Mesothelial cell of epicardium (in vitro differentiated cells): ENCODE data around the gene LDB2. TPM values are rescaled to one million over a fixed set of nuclear protein-coding genes. Genes with fewer than 3 reads are reported as not detected.
"Not testable (repeated sequence)": the region's sequence is repeated elsewhere in the genome, so short reads cannot be mapped to it uniquely, and the experiment has no call there.

Experiments
- DNase-seq, 2 experiments: peaks; one replicate each; pipeline ENCODE4 v3.0.0; 2021; ENCODE audit warnings: low spot score in 2 of 2; ENCODE audit not compliant: unreplicated experiment in 2 of 2
- H3K27ac Mint-ChIP-seq: 2 replicates; pipeline ENCODE4 v1.8.0; 2021; ENCODE audit warnings: mixed read lengths
- H3K27me3 Mint-ChIP-seq: 2 replicates; pipeline ENCODE4 v1.8.0; 2021; ENCODE audit warnings: low read depth, mixed read lengths
- H3K36me3 Mint-ChIP-seq: 2 replicates; pipeline ENCODE4 v1.8.0; 2021; ENCODE audit warnings: mixed read lengths
- H3K4me1 Mint-ChIP-seq: 2 replicates; pipeline ENCODE4 v1.8.0; 2021; ENCODE audit warnings: mixed read lengths
- H3K4me3 Mint-ChIP-seq: 2 replicates; pipeline ENCODE4 v1.8.0; 2021; ENCODE audit warnings: mild to moderate bottlenecking, moderate library complexity, mixed read lengths
- H3K9me3 Mint-ChIP-seq: 2 replicates; pipeline ENCODE4 v1.8.0; 2021; ENCODE audit warnings: mixed read lengths
- CTCF ChIP-seq: fragments of 200-600 bp; sonication (generic); IDR thresholded peaks from one replicate; pipeline ENCODE4 v1.5.0; 2021; ENCODE audit warnings: antibody characterized with exemption; ENCODE audit not compliant: unreplicated experiment
- total RNA-seq: library from RNA; stranded (reverse); gene quantifications from 3 replicates; pipeline ENCODE4 v1.2.1, GENCODE V29; 2021

LDB2 gene
- total RNA-seq, 1 donor from 2014 or later: 7.6 TPM

- Mint-ChIP-seq H3K4me1 (peaks cover 6% of the 10 kb centered on the region), H3K4me3 (no peak overlapping the region), H3K27me3 (peaks cover 3% of the 10 kb centered on the region), H3K9me3 (peaks cover 6% of the 10 kb centered on the region), H3K27ac (no peak overlapping the region), H3K36me3 (no peaks in the 10 kb centered on the region)
- TF ChIP-seq CTCF: no peak
- no peak for DNase-seq
Observed at GRCh38 chr4:16636912-16637630, 261.4 kb downstream of the LDB2 start.

- TF ChIP-seq CTCF: no peak
- no peak overlapping the region for H3K4me3 Mint-ChIP-seq
- no peaks in the 10 kb centered on the region for H3K36me3 Mint-ChIP-seq
- peaks cover 6% of the 10 kb centered on the region for H3K9me3 Mint-ChIP-seq
- H3K27ac Mint-ChIP-seq: no peak overlapping the region
- H3K27me3 Mint-ChIP-seq: peaks cover 3% of the 10 kb centered on the region
- DNase-seq: no peak
- no peaks in the 10 kb centered on the region for H3K4me1 Mint-ChIP-seq
Observed at GRCh38 chr4:16636304-16636703, 262.1 kb downstream of the LDB2 start.

GRCh38 chr4:16629274-16629673 is 269.2 kb downstream of the LDB2 start:
- DNase-seq, H3K36me3 Mint-ChIP-seq, H3K4me1 Mint-ChIP-seq, H3K4me3 Mint-ChIP-seq, H3K27ac Mint-ChIP-seq, H3K27me3 Mint-ChIP-seq: not testable (repeated sequence)
- peaks cover 12% of the 10 kb centered on the region for H3K9me3 Mint-ChIP-seq

GRCh38 chr4:16628835-16629234 is 269.6 kb downstream of the LDB2 start:
- H3K36me3 Mint-ChIP-seq, H3K4me1 Mint-ChIP-seq, H3K27me3 Mint-ChIP-seq, DNase-seq, H3K27ac Mint-ChIP-seq, H3K4me3 Mint-ChIP-seq: not testable (repeated sequence)
- H3K9me3 Mint-ChIP-seq: peaks cover 10% of the 10 kb centered on the region

GRCh38 chr4:16627999-16628398 is 270.4 kb downstream of the LDB2 start:
- H3K9me3 Mint-ChIP-seq: peaks cover 6% of the 10 kb centered on the region
- no peak for TF ChIP-seq CTCF
- H3K36me3 Mint-ChIP-seq: no peaks in the 10 kb centered on the region
- DNase-seq: no peak
- H3K27ac Mint-ChIP-seq: no peak overlapping the region
- H3K27me3 Mint-ChIP-seq: peaks cover 4% of the 10 kb centered on the region
- H3K4me3 Mint-ChIP-seq: no peak overlapping the region
- H3K4me1 Mint-ChIP-seq: no peaks in the 10 kb centered on the region

GRCh38 chr4:16626945-16627344 is 271.5 kb downstream of the LDB2 start:
- H3K4me1 Mint-ChIP-seq: peaks cover 5% of the 10 kb centered on the region
- no peaks in the 10 kb centered on the region for H3K36me3 Mint-ChIP-seq
- H3K27me3 Mint-ChIP-seq: peaks cover 4% of the 10 kb centered on the region
- H3K9me3 Mint-ChIP-seq: peaks cover 6% of the 10 kb centered on the region
- H3K27ac Mint-ChIP-seq: no peak overlapping the region
- DNase-seq: no peak
- TF ChIP-seq CTCF: no peak
- H3K4me3 Mint-ChIP-seq: no peak overlapping the region

- Mint-ChIP-seq H3K36me3 (no peaks in the 10 kb centered on the region), H3K27me3 (peaks cover 4% of the 10 kb centered on the region), H3K9me3 (no peaks in the 10 kb centered on the region), H3K4me3 (no peak overlapping the region), H3K4me1 (peaks cover 5% of the 10 kb centered on the region), H3K27ac (no peak overlapping the region)
- no peak for TF ChIP-seq CTCF
- DNase-seq: no peak
Observed at GRCh38 chr4:16622826-16623225, 275.6 kb downstream of the LDB2 start.
